Measurements from ENCODE around the gene OSGEP. TPM values are rescaled to one million over a fixed set of nuclear protein-coding genes. Genes with fewer than 3 reads are reported as not detected.

OSGEP gene
- total RNA-seq, 1 donor from 2014 or later, result 19.4 TPM

DNA sequence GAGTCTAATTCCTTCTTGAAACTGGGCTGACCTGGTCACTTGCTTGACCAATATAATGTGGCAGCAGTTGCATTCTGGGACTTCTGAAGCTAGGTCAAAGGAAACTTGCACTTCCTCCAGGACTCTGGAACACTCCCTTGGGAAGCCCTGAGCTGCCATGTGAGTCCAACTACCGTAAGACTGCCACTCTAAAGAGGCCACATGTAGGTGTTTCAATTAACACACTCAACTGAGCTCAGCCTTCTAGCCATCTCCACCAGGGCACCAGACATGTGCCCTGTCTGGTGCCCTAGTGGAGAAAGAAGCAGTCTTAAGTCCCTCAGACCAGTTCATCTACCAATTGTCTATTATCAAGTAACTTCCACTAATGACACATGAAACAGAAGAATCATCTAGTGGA, 35.2 kb downstream of the OSGEP start:
- TF ChIP-seq, protein P1, sequence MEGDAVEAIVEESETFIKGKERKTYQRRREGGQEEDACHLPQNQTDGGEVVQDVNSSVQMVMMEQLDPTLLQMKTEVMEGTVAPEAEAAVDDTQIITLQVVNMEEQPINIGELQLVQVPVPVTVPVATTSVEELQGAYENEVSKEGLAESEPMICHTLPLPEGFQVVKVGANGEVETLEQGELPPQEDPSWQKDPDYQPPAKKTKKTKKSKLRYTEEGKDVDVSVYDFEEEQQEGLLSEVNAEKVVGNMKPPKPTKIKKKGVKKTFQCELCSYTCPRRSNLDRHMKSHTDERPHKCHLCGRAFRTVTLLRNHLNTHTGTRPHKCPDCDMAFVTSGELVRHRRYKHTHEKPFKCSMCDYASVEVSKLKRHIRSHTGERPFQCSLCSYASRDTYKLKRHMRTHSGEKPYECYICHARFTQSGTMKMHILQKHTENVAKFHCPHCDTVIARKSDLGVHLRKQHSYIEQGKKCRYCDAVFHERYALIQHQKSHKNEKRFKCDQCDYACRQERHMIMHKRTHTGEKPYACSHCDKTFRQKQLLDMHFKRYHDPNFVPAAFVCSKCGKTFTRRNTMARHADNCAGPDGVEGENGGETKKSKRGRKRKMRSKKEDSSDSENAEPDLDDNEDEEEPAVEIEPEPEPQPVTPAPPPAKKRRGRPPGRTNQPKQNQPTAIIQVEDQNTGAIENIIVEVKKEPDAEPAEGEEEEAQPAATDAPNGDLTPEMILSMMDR (IDR thresholded peaks at IDR 0.05; ENCODE audit: borderline replicate concordance), result no peak
- DNase-seq, result no peak
- no peaks in the 10 kb centered on the region for H3K9me3 ChIP-seq (replicated peaks)
- H3K4me1 ChIP-seq, result peaks cover 7% of the 10 kb centered on the region
- H3K4me3 ChIP-seq, result no peak overlapping the region
- no peaks in the 10 kb centered on the region for H3K36me3 ChIP-seq
- H3K27ac ChIP-seq (replicated peaks), result no peak overlapping the region
- no peaks in the 10 kb centered on the region for H3K27me3 ChIP-seq (ENCODE audit: low read depth)
- intact Hi-C loops (cut with micrococcal nuclease), result loop anchor here (10.0 kb wide), 1 partner anchor 185 kb away; no protein-coding TSS in a partner anchor

DNA sequence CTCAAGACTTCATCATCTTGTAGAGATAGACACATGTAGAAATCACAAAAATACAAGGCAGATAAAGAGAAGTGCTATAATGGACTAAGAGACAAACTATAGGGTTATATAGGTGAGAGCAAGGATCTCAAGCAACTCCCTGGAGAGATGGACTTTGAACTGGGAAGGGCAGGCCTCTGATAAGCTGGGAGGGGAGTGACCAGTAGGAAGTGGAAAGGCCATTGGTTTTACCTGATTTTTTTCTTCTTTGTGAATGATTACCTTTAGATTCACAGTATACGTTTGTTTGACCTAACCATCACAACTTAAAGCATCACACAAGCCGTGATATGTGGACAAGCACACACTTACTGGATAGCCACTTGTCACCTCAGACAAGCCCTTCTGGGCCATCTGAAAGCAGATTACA, 36.1 kb downstream of the OSGEP start:
- peaks cover 15% of the 10 kb centered on the region for H3K4me1 ChIP-seq
- TF ChIP-seq, protein P1 (IDR thresholded peaks at IDR 0.05; ENCODE audit: borderline replicate concordance), result no peak
- no peaks in the 10 kb centered on the region for H3K36me3 ChIP-seq
- intact Hi-C loops (cut with micrococcal nuclease), result loop anchor here (10.0 kb wide), 1 partner anchor 186 kb away; no protein-coding TSS in a partner anchor
- no peaks in the 10 kb centered on the region for H3K9me3 ChIP-seq (replicated peaks)
- no peak overlapping the region for H3K4me3 ChIP-seq
- H3K27me3 ChIP-seq (ENCODE audit: low read depth), result no peaks in the 10 kb centered on the region
- no peak overlapping the region for H3K27ac ChIP-seq (replicated peaks)
- no peak for DNase-seq

DNA sequence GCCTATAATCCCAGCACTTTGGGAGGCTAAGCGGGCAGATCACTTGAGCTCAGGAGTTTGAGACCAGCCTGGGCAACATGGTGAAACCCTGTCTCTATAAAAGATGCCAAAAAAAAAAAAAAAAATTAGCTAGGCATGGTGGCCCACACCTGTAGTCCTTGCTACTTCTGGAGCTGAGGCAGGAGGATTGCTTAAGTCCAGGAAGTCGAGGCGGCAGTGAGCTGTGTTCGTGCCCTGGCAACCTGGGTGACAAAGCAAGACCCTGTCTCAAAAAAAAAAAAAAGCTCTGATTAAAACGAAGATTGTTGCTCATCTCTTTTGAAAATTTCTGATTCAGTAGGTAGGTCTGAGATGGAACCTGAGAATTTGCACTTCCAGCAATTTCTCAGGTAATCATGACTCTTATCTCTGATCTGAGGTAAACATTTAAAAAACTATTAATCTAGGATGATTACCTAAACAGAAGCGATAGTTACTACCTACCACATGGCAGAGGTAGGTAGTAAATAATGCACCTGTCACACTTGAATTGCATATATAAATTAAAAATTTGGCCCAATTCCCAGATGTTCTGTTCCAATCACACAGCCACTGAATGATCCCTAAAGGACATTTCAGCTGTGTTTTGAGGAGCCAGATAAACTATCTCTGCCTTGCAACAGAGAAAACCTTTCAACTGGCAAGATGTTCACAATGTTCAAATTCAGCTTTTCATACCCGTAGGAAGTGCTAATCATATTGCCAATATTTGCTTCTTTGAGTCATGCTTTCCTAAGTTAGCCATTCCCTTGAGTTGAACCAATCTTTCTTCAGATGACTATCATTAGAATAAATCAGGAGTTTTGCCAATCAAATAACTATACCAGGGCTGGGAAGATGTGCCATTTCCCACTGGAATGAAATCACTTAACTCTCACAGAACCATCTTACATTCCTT, 37.1 kb downstream of the OSGEP start:
- peaks cover 18% of the 10 kb centered on the region for H3K4me1 ChIP-seq
- no peaks in the 10 kb centered on the region for H3K9me3 ChIP-seq (replicated peaks)
- H3K36me3 ChIP-seq, result no peaks in the 10 kb centered on the region
- DNase-seq, result no peak
- intact Hi-C loops (cut with micrococcal nuclease), result loop anchor here (10.0 kb wide), 1 partner anchor 187 kb away; no protein-coding TSS in a partner anchor
- TF ChIP-seq, protein P1 (IDR thresholded peaks at IDR 0.05; ENCODE audit: borderline replicate concordance), result no peak
- H3K27ac ChIP-seq (replicated peaks), result no peak overlapping the region
- H3K4me3 ChIP-seq, result no peak overlapping the region
- H3K27me3 ChIP-seq (ENCODE audit: low read depth), result no peaks in the 10 kb centered on the region

DNA sequence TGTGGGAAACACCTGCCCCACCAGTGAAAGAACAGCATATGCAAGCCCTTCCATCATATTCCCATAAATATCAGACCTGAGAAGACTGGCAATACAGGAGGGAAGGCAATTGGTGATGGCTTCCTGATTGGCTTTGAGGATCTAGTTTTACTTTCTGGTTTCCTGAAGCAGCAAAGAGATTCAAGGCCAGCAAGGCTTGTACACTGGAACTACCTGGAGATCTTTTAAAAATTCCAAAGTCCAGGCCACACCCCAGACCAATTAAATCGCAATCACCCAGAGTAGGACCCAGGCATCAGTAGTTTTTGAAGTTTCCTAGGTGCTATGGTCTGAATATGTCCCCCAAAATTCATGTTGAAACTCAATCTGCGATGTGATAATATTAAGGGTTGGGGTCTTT, 38.4 kb downstream of the OSGEP start:
- H3K36me3 ChIP-seq, result no peaks in the 10 kb centered on the region
- H3K9me3 ChIP-seq (replicated peaks), result no peaks in the 10 kb centered on the region
- DNase-seq, result no peak
- no peak overlapping the region for H3K4me3 ChIP-seq
- no peaks in the 10 kb centered on the region for H3K27me3 ChIP-seq (ENCODE audit: low read depth)
- intact Hi-C loops (cut with micrococcal nuclease), result loop anchor here (10.0 kb wide), 1 partner anchor 189 kb away; no protein-coding TSS in a partner anchor
- TF ChIP-seq, protein P1 (IDR thresholded peaks at IDR 0.05; ENCODE audit: borderline replicate concordance), result no peak
- peaks cover 30% of the 10 kb centered on the region for H3K4me1 ChIP-seq
- H3K27ac ChIP-seq (replicated peaks), result no peak overlapping the region

DNA sequence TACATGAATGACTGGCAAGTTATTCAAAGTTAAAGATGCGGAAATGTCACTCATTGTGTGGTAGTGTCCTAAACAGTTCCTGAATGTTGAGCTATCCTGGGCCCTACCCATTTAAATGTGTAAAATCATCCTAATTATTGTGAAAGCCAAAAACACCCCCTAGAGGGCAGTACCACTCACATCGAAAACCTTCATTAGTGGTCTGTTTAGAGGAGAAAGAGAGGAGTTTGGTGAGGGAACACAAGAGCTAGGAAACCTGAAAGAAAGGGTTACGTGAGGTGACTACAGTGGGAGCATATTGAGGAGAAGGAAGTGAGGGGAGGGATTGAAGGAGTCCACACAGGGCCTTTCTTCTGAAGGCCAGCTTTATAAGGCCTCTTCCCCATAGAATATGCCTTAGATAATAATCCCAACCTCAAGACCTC, 38.8 kb downstream of the OSGEP start:
- DNase-seq, result no peak
- Histone ChIP-seq H3K4me1 (peaks cover 30% of the 10 kb centered on the region), H3K4me3 (no peak overlapping the region), H3K27me3 (ENCODE audit: low read depth) (no peaks in the 10 kb centered on the region), H3K36me3 (no peaks in the 10 kb centered on the region), H3K9me3 (replicated peaks) (no peaks in the 10 kb centered on the region), H3K27ac (replicated peaks) (no peak overlapping the region)
- intact Hi-C loops (cut with micrococcal nuclease), result loop anchor here (10.0 kb wide), 1 partner anchor 189 kb away; no protein-coding TSS in a partner anchor
- TF ChIP-seq, protein P1 (IDR thresholded peaks at IDR 0.05; ENCODE audit: borderline replicate concordance), result peak; percentile 69
